ENCODE results near the gene EXD3. TPM values are rescaled to one million over a fixed set of nuclear protein-coding genes. Genes with fewer than 3 reads are reported as not detected.

EXD3 gene
- polyA plus RNA-seq, 2 of the 4 experiments (the other 2 are of a cell fraction), result 3.4 to 4.5 TPM

DNA sequence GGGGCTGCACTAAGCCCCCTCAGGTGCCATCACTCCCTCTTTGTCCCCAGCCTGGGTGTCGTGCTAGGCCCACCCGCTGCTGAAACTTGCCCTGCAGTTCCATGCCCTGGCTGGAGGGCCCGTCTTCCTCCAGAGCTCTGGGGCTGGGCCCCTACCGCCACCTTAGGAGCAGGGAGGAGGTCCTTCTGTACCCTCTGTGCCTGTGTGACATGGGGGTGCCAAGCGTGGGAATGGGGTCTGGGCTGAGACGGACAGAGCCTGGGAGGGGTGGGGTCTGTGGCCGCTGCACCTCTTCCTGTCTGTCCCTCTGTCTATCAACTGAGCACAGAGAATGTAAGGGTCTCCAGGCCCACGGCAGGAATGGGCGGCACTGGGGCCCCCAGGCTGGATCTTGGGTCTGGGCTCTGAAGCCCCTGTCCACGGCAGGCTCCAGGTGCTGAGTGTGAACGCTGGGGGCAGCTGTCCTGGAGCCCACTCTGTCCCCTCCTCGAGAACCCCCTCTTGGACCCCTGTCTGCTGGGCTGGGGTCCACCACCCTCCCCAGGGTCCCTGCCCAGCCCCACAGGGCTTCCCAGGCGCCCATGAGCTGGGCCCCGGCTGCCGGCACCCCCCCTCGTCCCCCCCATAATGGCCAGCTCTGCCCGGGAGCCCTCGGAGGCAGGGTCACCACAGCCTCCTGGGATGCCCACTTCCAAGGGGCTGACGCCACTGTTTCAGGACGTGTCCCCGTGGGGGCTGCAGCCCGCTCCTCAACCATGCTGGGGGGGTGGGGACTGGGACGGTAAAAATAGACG, 105.0 kb downstream of the EXD3 start:
- no peak for ATAC-seq
- WGBS (ENCODE audit: missing lambda C conversion rate), result 89% methylated on average over 14 of the region's 24 CpGs
- CTCF ChIA-PET, result interaction anchor here (1.1 to 2.9 kb wide), 2 partner anchors 15 to 31 kb away, joined by 3 to 17 read pairs; partner anchors contain the start of gene NRARP

DNA sequence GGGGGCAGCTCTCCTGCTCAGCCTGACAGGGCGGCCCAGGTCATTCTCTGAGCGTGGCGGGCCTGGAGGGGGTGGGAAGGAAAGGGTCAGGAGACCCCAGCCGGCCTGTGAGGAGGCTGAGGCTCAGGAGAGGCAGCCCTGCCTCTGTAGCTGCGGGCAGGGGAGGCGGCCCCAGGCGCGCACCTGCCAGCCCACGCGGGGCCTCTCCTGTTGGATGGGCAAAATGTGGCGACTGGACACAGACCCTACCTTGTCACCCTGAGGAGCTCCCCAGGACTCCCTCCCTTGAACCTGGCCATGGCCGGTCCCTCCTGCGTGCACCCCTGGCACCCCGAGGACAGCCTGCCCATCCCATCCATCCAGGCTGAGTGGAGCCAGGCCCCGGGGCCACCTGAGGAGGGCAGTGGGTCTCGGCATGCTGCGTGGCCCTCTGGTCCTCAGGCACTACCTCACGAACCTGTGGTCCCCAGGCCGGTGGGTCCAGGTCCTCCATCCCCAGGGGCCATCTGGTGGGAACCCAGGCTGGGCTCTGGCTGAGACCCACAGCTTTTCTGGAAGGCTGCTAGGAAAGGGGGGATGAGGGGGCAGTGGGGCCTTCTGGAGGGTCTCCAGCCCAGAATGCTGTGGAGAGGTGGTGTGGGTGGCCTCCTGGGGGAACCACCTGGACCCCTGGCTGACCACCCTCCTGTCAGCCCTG, 105.8 kb downstream of the EXD3 start:
- WGBS (ENCODE audit: missing lambda C conversion rate), result 96% methylated on average over 14 of the region's 19 CpGs
- H3K4me2 ChIP-seq, result peak overlapping the region; percentile 98; the same call in 2 of the 3 replicates

More for the DNA sequence above, 105.0 kb downstream of the EXD3 start:
- DNase-seq (ENCODE audit: low read depth in 1 of 2, low spot score in 1 of 2), result peak in 1 of 2 experiments; percentile 13
- no peak for FAIRE-seq
- Histone ChIP-seq H3K9me3 (no peaks in the 10 kb centered on the region), H3K4me1 (peaks cover 20% of the 10 kb centered on the region), H3K27ac (peak overlapping the region in 1 of 2 experiments; percentile 96; a peak in 3 of 6 replicates), H3K4me3 (no peak overlapping the region), H3K4me2 (no peak overlapping the region)
- POLR2A ChIA-PET, result interaction anchor here (1.7 kb wide), 1 partner anchor 16 kb away, joined by 4 read pairs; the partner anchor contains the start of gene NRARP
- TF ChIP-seq ZNF302 (CRISPR knock-in tag; IDR thresholded peaks at IDR 0.05) (no peak), POLR2A (IDR thresholded peaks at IDR 0.05; ENCODE audit: low read length) (no peak), KDM5A (IDR thresholded peaks at IDR 0.05) (no peak), TFCP2L1 (CRISPR knock-in tag; IDR thresholded peaks at IDR 0.05) (no peak), HOXB5 (CRISPR knock-in tag; IDR thresholded peaks at IDR 0.05) (no peak), CBX8 (IDR thresholded peaks at IDR 0.05) (no peak), RARB (CRISPR knock-in tag; IDR thresholded peaks at IDR 0.05) (no peak), EHF (CRISPR knock-in tag; IDR thresholded peaks at IDR 0.05) (no peak), JUN (IDR thresholded peaks at IDR 0.05) (no peak), TP53 (CRISPR knock-in tag; IDR thresholded peaks at IDR 0.05) (no peak)
- TF ChIP-seq, protein P1, sequence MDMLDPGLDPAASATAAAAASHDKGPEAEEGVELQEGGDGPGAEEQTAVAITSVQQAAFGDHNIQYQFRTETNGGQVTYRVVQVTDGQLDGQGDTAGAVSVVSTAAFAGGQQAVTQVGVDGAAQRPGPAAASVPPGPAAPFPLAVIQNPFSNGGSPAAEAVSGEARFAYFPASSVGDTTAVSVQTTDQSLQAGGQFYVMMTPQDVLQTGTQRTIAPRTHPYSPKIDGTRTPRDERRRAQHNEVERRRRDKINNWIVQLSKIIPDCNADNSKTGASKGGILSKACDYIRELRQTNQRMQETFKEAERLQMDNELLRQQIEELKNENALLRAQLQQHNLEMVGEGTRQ (IDR thresholded peaks at IDR 0.05), result no peak
- TF ChIP-seq, protein P2, sequence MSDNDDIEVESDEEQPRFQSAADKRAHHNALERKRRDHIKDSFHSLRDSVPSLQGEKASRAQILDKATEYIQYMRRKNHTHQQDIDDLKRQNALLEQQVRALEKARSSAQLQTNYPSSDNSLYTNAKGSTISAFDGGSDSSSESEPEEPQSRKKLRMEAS (IDR thresholded peaks at IDR 0.05), result no peak
- TF ChIP-seq, protein P3, sequence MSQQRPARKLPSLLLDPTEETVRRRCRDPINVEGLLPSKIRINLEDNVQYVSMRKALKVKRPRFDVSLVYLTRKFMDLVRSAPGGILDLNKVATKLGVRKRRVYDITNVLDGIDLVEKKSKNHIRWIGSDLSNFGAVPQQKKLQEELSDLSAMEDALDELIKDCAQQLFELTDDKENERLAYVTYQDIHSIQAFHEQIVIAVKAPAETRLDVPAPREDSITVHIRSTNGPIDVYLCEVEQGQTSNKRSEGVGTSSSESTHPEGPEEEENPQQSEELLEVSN (IDR thresholded peaks at IDR 0.05; ENCODE audit: borderline replicate concordance, low read depth), result no peak
- TF ChIP-seq, protein P4, sequence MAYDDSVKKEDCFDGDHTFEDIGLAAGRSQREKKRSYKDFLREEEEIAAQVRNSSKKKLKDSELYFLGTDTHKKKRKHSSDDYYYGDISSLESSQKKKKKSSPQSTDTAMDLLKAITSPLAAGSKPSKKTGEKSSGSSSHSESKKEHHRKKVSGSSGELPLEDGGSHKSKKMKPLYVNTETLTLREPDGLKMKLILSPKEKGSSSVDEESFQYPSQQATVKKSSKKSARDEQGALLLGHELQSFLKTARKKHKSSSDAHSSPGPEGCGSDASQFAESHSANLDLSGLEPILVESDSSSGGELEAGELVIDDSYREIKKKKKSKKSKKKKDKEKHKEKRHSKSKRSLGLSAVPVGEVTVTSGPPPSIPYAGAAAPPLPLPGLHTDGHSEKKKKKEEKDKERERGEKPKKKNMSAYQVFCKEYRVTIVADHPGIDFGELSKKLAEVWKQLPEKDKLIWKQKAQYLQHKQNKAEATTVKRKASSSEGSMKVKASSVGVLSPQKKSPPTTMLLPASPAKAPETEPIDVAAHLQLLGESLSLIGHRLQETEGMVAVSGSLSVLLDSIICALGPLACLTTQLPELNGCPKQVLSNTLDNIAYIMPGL (CRISPR knock-in tag; IDR thresholded peaks at IDR 0.05; ENCODE audit: borderline replicate concordance), result no peak
- TF ChIP-seq, protein P5, sequence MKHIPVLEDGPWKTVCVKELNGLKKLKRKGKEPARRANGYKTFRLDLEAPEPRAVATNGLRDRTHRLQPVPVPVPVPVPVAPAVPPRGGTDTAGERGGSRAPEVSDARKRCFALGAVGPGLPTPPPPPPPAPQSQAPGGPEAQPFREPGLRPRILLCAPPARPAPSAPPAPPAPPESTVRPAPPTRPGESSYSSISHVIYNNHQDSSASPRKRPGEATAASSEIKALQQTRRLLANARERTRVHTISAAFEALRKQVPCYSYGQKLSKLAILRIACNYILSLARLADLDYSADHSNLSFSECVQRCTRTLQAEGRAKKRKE (CRISPR knock-in tag; IDR thresholded peaks at IDR 0.05; ENCODE audit: low read depth), result no peak

More for the DNA sequence above, 105.8 kb downstream of the EXD3 start:
- peak overlapping the region; percentile 88 to 96 for H3K27ac ChIP-seq
- peaks cover 21% of the 10 kb centered on the region for H3K4me1 ChIP-seq
- POLR2A ChIA-PET, result interaction anchor here (2.2 kb wide), 1 partner anchor 15 kb away, joined by 11 read pairs; the partner anchor contains the start of gene NRARP
- no peak for FAIRE-seq
- TF ChIP-seq, protein P2 (IDR thresholded peaks at IDR 0.05), result no peak
- TF ChIP-seq SMC3 (IDR thresholded peaks at IDR 0.05), result no peak
- no peak for TF ChIP-seq JUN (IDR thresholded peaks at IDR 0.05)
- no peak for TF ChIP-seq GATA3 (IDR thresholded peaks at IDR 0.05; ENCODE audit: borderline replicate concordance)
- TF ChIP-seq HEYL (CRISPR knock-in tag; IDR thresholded peaks at IDR 0.05), result no peak
- TF ChIP-seq, protein P6, sequence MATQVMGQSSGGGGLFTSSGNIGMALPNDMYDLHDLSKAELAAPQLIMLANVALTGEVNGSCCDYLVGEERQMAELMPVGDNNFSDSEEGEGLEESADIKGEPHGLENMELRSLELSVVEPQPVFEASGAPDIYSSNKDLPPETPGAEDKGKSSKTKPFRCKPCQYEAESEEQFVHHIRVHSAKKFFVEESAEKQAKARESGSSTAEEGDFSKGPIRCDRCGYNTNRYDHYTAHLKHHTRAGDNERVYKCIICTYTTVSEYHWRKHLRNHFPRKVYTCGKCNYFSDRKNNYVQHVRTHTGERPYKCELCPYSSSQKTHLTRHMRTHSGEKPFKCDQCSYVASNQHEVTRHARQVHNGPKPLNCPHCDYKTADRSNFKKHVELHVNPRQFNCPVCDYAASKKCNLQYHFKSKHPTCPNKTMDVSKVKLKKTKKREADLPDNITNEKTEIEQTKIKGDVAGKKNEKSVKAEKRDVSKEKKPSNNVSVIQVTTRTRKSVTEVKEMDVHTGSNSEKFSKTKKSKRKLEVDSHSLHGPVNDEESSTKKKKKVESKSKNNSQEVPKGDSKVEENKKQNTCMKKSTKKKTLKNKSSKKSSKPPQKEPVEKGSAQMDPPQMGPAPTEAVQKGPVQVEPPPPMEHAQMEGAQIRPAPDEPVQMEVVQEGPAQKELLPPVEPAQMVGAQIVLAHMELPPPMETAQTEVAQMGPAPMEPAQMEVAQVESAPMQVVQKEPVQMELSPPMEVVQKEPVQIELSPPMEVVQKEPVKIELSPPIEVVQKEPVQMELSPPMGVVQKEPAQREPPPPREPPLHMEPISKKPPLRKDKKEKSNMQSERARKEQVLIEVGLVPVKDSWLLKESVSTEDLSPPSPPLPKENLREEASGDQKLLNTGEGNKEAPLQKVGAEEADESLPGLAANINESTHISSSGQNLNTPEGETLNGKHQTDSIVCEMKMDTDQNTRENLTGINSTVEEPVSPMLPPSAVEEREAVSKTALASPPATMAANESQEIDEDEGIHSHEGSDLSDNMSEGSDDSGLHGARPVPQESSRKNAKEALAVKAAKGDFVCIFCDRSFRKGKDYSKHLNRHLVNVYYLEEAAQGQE (IDR thresholded peaks at IDR 0.05), result no peak
- no peak for TF ChIP-seq HOXB5 (CRISPR knock-in tag; IDR thresholded peaks at IDR 0.05)
- no peak for TF ChIP-seq KDM5A (IDR thresholded peaks at IDR 0.05)
- no peak for TF ChIP-seq HDAC2 (IDR thresholded peaks at IDR 0.05)
- no peak for TF ChIP-seq CBX2 (IDR thresholded peaks at IDR 0.05; ENCODE audit: borderline replicate concordance, low read depth)
- no peak for TF ChIP-seq NR3C1 (IDR thresholded peaks at IDR 0.05)
- no peak for TF ChIP-seq CEBPB (IDR thresholded peaks at IDR 0.05)
- TF ChIP-seq, protein P3 (IDR thresholded peaks at IDR 0.05; ENCODE audit: borderline replicate concordance, low read depth), result no peak
- TF ChIP-seq RFX5 (IDR thresholded peaks at IDR 0.05), result no peak
- TF ChIP-seq ESRRA (IDR thresholded peaks at IDR 0.05; ENCODE audit: borderline replicate concordance, low read length), result no peak
- TF ChIP-seq TP53 (CRISPR knock-in tag; IDR thresholded peaks at IDR 0.05), result no peak
- CTCF ChIA-PET, result interaction anchor here (1.4 to 2.9 kb wide), 2 partner anchors 14 to 90 kb away, joined by 3 to 17 read pairs; partner anchors contain the start of gene NRARP
- no peak for DNase-seq (ENCODE audit: low read depth in 1 of 2, low spot score in 1 of 2)
- no peak for ATAC-seq
- no peak overlapping the region for H3K4me3 ChIP-seq
- no peaks in the 10 kb centered on the region for H3K9me3 ChIP-seq
